PC-9 (cell line): ENCODE results near the gene TLL2.

ENCODE experiments used
- CTCF ChIP-seq: fragments of 200-600 bp; sonication (generic); conservative IDR thresholded peaks from 2 replicates; pipeline ENCODE4 v1.6.1; 2017; ENCODE audit warnings: mixed run types, antibody characterized with exemption, mild to moderate bottlenecking, moderate library complexity
- EZH2 ChIP-seq: fragments of 200-600 bp; sonication (generic); IDR thresholded peaks from 2 replicates; pipeline ENCODE4 v1.8.0; 2017; ENCODE audit warnings: antibody characterized with exemption, low read depth

GRCh38 chr10:96509017-96509641, 4.6 kb downstream of the TLL2 start:
- TF ChIP-seq CTCF (no peak), EZH2 (no peak)
